SK-N-DZ (cell line): ENCODE data around the gene PSMD6.

Experiments
- small RNA-seq, 2 experiments: library from RNA; depleted of rRNA; stranded (forward); fragments of <200 nt; gene quantifications; one replicate each; pipeline ENCODE3, GENCODE V24; 2014

The PSMD6 gene

Small RNA genes within 50 kb of the gene (small RNA-seq; reads per million reads assigned to genes)
- gene RF00012, result 0.10 to 0.84 reads per million in 2 experiments
